Tibial nerve (tissue), 4 donors: ENCODE data around the gene MTUS2. TPM values are rescaled to one million over a fixed set of nuclear protein-coding genes. Genes with fewer than 3 reads are reported as not detected.

Experiments used
- DNase-seq, 2 donors: peaks; one replicate each; pipeline ENCODE4 v3.0.0-alpha.2; 2019; ENCODE audit warnings: low spot score in 2 of 2
- H3K27ac ChIP-seq, 4 donors: fragments of 200-600 bp; sonication (generic) in 3 of 4; one replicate each; pipeline ENCODE4 v1.5.1; 2017 to 2019; ENCODE audit warnings: mild to moderate bottlenecking in 1 of 4
- H3K27me3 ChIP-seq, 2 donors: fragments of 200-600 bp; sonication (generic) in 1 of 2; one replicate each; pipeline versions ENCODE4 v1.5.1 to v1.6.0; 2017 to 2019
- H3K36me3 ChIP-seq, 3 donors: fragments of 200-600 bp; sonication (generic); one replicate each; pipeline ENCODE4 v1.5.1; 2018 to 2019
- H3K4me1 ChIP-seq, 4 donors: fragments of 200-600 bp; sonication (generic) in 3 of 4; one replicate each; pipeline ENCODE4 v1.5.1; 2017 to 2019
- H3K4me3 ChIP-seq, 4 donors: fragments of 200-600 bp; sonication (generic) in 3 of 4; one replicate each; pipeline ENCODE4 v1.5.1; 2017 to 2019; ENCODE audit warnings: mild to moderate bottlenecking in 1 of 4, moderate library complexity in 1 of 4
- H3K9me3 ChIP-seq, 4 donors: fragments of 200-600 bp; sonication (generic) in 3 of 4; one replicate each; pipeline ENCODE4 v1.5.1; 2017 to 2019
- CTCF ChIP-seq, 5 experiments: fragments of 200-600 bp in 3 of 5; fragments of 450-650 bp in 2 of 5; sonication (generic) in 3 of 5; IDR thresholded peaks; one replicate each; pipeline ENCODE4 v1.5.1; 2016 to 2019; ENCODE audit warnings: antibody characterized with exemption in 5 of 5, mild to moderate bottlenecking in 3 of 5, moderate library complexity in 2 of 5
- EP300 ChIP-seq, 2 donors: sonication (generic); formaldehyde crosslinking; IDR thresholded peaks; one replicate each; pipeline ENCODE4 v1.6.1; 2017; ENCODE audit warnings: antibody characterized with exemption in 2 of 2, mild to moderate bottlenecking in 1 of 2
- POLR2A ChIP-seq, 2 donors: fragments of 450-650 bp; IDR thresholded peaks; one replicate each; pipeline ENCODE4 v1.6.1; 2017; ENCODE audit warnings: antibody characterized with exemption in 2 of 2, mild to moderate bottlenecking in 2 of 2, moderate library complexity in 2 of 2
- WGBS, 2 donors: methylation state at CpG; one replicate each; pipeline ENCODE4 v1.1.5; 2018; 5-methylcytosine and 5-hydroxymethylcytosine counted together
- total RNA-seq, 4 donors: library from RNA; depleted of rRNA; stranded (reverse); fragments of >200 nt; gene quantifications; one replicate each; pipeline ENCODE4 v1.1.0, GENCODE V29; 2016

Gene MTUS2
- total RNA-seq, 4 donors from 2014 or later, result 0.20 TPM; not detected in 3

- Histone ChIP-seq H3K4me3 (no peak overlapping the region), H3K36me3 (no peaks in the 10 kb centered on the region), H3K27ac (no peak overlapping the region), H3K27me3 (no peaks in the 10 kb centered on the region), H3K9me3 (no peaks in the 10 kb centered on the region), H3K4me1 (no peaks in the 10 kb centered on the region)
- TF ChIP-seq POLR2A (IDR thresholded peaks at IDR 0.05), result no peak
- TF ChIP-seq EP300 (IDR thresholded peaks at IDR 0.05), result no peak
- no peak for TF ChIP-seq CTCF (IDR thresholded peaks at IDR 0.05)
- WGBS, 2 donors, result 74 to 75% methylated on average over 5 of the region's 5 CpGs
- no peak for DNase-seq
These were observed 45.1 kb downstream of the MTUS2 start for GRCh38 chr13:28865149-28865744.

DNA sequence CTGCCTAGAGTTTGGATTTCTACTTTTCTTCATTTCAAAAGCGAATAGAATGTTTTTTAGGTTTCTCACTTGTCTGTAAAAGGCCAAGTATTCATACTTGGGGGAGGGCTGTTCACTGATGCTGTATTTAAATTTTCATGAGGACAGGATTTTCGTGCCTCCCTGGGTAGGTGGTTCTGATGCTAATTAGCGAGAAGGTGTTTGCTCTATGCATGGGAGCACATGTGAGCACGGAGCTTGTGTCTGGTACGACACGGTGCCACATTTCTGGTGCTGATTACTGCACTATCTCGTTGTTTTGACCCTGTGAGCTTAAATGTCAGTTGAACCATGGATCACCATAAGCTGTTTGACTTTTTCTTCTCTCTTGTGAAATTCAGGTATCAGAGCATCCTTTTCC lies 45.8 kb downstream of the MTUS2 start:
- Histone ChIP-seq H3K4me3 (no peak overlapping the region), H3K27me3 (no peaks in the 10 kb centered on the region), H3K36me3 (no peaks in the 10 kb centered on the region), H3K4me1 (no peaks in the 10 kb centered on the region), H3K9me3 (no peaks in the 10 kb centered on the region), H3K27ac (no peak overlapping the region)
- TF ChIP-seq EP300 (IDR thresholded peaks at IDR 0.05), result no peak
- TF ChIP-seq CTCF (IDR thresholded peaks at IDR 0.05), result no peak
- no peak for TF ChIP-seq POLR2A (IDR thresholded peaks at IDR 0.05)
- 82 to 84% methylated on average over 7 of the region's 7 CpGs for WGBS, 2 donors
- DNase-seq, result no peak

- no peaks in the 10 kb centered on the region for H3K27me3 ChIP-seq
- no peak overlapping the region for H3K27ac ChIP-seq
- no peaks in the 10 kb centered on the region for H3K36me3 ChIP-seq
- WGBS, 2 donors, result 72 to 82% methylated on average over 1 of the region's 1 CpG
- no peaks in the 10 kb centered on the region for H3K9me3 ChIP-seq
- H3K4me1 ChIP-seq, result no peaks in the 10 kb centered on the region
- TF ChIP-seq EP300 (IDR thresholded peaks at IDR 0.05), result no peak
- no peak for TF ChIP-seq CTCF (IDR thresholded peaks at IDR 0.05)
- no peak for TF ChIP-seq POLR2A (IDR thresholded peaks at IDR 0.05)
- DNase-seq, result no peak
- H3K4me3 ChIP-seq, result no peak overlapping the region
These were observed 46.8 kb downstream of the MTUS2 start for GRCh38 chr13:28866932-28867331.

DNA sequence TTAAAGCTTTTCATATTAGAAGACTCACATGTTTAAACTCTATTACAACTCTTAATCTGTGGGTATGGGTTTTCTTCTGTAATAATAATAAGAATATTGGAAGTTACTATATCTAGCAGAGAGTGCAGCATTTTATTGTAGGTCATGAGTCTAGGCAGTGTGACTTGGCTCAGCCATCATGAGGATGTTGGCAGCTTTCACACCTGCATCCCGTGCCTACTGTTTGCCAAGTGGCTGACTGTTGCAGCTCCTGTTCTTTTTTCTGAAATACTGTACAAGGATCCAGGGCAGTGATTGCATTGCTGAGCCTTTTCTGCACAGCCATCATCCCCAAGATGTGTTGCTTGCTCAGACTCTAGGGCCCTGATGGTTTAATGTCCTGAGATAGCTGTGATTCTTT lies 47.4 kb downstream of the MTUS2 start:
- TF ChIP-seq EP300 (IDR thresholded peaks at IDR 0.05), result no peak
- TF ChIP-seq CTCF (IDR thresholded peaks at IDR 0.05), result no peak
- TF ChIP-seq POLR2A (IDR thresholded peaks at IDR 0.05), result no peak
- Histone ChIP-seq H3K36me3 (no peaks in the 10 kb centered on the region), H3K9me3 (peaks cover 0 to 3% (median under 1%) of the 10 kb centered on the region in 4 donors), H3K4me3 (no peak overlapping the region), H3K27ac (no peak overlapping the region), H3K27me3 (no peaks in the 10 kb centered on the region), H3K4me1 (no peaks in the 10 kb centered on the region)
- DNase-seq, result no peak
- 76 to 92% methylated on average over 1 of the region's 1 CpG for WGBS, 2 donors

- Histone ChIP-seq H3K4me3 (no peak overlapping the region), H3K36me3 (no peaks in the 10 kb centered on the region), H3K27me3 (no peaks in the 10 kb centered on the region), H3K4me1 (no peaks in the 10 kb centered on the region), H3K9me3 (peaks cover 0 to 21% (median 4%) of the 10 kb centered on the region in 4 donors), H3K27ac (no peak overlapping the region)
- 64 to 69% methylated on average over 2 of the region's 2 CpGs for WGBS, 2 donors
- TF ChIP-seq POLR2A (IDR thresholded peaks at IDR 0.05) (no peak), EP300 (IDR thresholded peaks at IDR 0.05) (no peak), CTCF (IDR thresholded peaks at IDR 0.05) (no peak)
- DNase-seq, result no peak
These were observed 52.5 kb downstream of the MTUS2 start for GRCh38 chr13:28872427-28873176.
